Kasumi-1 (cell line): Measurements from ENCODE around the gene NINL.
A peak's percentile ranks its signal among the peaks of the same experiment; 100 is the strongest.
"Not testable (repeated sequence)": the region's sequence is repeated elsewhere in the genome, so short reads cannot be mapped to it uniquely, and the experiment has no call there.

Source experiments
- DNase-seq, 2 experiments: peaks; one replicate each; lab custom pipeline; 2025; lab: John Stamatoyannopoulos, UW

The NINL gene

DNA sequence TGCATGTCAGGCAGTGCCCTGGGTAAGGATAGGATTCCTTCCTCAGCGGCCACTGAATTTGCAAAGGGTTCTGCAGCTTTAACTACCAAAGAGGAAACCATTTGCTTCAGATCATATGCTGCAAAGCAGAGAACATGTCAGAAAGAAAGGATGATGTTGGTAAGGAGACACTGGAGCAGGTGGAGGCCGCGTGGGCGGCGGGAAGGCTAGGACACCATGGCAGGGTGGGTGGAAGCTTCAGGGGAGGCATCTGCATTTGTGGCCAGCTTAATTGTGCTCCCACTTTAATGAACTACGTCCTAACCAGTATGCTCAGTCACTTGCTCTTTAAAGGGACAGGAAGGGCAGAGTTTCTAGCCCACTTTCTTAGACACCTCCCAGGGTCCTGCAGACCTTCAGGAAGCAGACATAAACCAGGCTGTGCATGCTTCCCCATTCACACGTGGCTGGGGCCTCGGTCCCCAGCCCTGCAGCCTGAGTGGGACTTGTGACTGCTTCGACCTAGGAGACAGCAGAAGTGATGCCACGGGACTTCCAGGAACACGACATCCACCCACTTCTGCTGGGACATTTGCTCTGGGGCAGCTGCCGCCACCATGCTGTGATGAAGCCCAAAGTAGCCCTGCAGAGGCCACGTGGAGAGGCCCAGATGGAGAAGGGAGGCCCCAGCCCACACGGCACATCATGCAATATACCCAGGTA is 101.7 kb downstream of the NINL start:
- peak; percentile 29 to 30 for DNase-seq

DNA sequence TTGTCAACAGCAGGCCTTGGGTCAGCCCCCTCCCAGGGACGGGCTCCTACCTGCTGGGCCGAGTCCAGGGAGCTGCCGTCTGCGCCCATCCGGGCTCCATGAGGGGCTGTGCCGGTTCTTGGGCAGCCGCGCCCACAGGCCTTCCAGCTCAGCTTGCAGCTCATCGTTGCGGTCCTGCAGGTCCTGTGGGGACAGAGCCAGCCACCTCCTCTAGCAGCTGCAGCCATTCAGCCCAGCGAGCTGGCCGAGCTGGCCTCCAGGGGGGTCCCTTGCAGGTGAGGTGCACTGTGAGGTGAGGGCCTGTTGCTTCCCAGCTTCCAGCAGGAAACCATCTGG is 103.4 kb downstream of the NINL start:
- DNase-seq = no peak

DNA sequence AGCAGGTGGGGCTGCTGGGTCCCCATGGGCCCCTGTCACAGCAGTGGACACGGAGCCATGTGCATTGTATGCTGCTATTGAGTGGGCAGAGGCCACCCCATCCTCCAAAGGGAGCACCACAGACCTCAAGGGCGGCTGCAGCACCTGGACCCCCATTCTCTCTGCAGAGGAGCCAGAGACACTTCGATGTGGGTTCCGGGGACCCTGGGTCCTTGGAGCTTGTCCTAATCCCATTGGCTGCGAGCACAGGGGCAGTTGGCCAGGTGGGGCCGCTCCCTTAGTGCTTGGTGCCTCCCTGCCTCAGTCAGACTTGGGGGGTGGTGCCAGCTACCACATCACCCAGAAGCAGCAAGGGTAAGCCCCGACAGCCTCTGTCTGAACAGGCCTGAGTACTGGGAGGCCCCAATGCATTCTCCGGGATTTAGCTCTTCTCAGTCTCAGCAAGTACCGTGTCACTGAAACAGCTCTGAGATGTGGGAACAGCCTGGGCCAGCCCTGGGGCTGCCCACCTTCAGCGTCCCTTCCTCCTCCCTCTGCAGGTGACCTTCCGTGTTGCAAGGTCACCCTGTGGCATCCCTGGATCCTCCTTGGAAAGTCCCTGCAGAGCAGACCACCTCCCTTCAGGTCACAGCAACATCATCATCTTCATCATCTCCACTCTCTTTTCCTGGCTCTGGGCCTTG is 104.0 kb downstream of the NINL start:
- no peak for DNase-seq

DNA sequence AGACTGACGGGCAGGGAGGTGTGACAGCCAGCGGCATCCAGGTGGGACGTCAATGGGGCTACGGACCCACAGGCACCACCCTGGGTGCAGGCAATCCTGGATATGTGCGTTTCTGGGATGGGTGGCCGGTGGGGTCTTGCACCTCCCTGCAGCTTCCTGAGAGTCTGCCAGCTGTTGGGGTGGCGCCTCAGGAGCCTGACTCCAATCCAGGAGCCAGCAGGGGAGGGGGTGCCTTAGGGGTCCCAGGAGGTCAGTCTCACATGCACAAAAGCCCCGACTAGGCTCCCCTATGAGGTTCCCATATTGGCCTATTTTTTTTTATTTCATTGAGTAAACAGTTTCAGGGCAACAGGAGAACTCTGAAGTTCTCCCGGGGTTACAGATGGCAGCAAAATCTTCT is 104.5 kb downstream of the NINL start:
- no peak for DNase-seq

DNA sequence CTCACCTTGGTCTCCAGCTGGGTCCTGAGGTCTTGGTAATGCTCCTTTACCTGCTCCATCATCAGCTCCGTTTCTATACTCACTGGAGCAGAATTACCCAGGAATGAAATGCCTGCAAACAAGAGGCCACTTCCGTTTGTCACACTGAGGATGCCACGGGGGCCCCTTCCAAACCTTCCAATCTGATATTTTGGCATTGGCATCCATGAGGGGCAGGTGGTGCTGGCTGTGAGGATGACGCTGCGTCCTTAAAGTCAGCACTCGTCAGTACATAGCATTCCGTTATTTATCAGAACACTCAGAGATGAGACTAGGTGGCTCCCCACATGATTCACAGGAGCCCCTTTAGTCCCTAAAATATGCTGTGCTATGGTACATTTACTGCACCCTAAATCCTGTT is 105.2 kb downstream of the NINL start:
- DNase-seq = no peak

DNA sequence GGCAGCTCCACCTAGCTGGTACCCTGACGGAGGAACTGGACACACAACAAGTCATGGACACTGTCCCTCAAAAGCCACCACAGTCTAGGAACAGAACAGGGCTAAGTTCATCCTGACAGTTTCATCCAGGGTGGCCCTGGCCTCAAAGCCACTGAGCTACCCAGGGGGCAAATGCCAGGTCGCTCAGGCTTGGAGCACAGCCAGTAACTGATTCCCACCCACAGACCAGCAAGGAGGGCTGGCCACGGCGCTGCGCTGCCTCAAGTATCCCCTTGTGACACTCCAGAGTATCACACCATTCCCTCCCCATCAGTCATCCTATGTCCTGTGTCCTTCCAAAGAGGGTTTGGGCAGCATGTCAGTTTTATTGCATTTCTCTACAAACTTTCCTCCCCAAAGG is 105.7 kb downstream of the NINL start:
- no peak for DNase-seq

DNA sequence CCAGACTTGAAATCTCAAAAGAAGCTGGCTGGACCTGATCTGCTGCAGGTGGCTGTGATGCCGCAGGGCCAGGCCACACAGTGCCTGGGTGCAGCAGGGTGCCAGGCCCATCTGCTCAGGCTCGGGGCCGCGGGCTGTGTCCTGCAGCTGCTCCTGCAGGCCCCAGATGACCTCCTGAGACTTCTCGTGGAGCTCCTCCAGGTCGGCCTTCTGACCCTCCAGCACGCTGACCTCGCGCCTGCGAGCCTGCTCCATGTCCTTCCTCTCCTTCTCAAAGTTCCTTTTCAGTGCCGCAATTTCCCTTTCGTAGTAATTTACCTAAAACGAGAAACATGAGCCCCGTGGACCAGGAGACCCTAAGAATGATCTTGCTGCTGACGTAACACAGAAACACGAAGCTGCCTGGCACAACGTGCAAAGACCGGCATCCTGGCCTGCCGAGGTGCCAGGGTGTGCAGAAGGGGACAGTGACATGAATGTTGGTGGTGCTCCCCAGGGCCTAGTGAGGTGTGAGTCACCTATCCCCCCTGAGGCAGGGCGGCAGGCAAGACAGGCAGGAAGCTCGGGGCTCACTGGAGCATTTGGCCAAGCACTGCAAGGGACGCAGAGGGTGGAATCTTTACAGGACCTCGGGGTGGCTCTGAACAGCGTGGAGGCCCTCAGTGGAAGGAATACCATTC is 106.3 kb downstream of the NINL start:
- DNase-seq = no peak

DNA sequence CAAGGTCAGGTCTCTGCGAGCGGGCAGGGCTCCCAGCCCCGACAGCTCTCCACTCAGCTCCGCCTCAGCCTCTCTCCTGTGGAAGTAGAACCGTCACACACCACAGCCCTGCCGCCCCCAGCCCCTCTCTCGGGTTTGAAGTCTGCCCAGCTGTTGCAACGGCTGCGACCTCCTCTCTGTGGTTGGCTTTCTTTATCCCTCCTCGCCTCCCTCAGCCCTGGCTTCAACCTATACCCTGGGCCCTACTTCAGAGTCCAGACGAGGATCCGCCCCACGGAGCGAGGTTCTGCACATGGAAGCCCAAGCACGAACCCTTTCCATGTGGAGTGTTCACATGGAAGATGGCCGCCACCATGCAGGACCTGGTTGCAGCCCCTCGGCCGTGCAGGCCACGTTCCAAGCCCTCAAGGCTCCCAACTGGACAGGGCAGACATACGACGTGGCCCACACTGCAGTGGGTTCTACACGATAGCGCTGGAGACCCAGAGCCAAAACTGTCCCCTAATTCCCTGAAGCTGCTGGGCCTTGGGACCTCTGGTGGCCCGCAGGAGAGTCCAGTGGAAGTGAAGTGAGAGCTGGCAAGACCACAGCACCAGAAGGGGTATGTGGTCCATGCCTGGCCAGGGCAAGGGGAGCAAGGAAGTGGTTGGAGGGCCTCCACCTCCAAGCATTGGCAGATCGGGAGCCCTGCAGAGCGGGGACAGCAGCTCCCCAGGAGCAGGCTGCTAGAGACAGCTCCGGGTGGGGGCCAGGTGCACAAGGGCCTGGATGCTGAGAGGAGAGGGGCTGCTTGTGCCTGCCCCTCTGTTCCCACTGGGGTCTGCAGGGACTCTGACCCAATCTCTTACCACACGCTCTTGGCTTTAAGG is 108.1 kb downstream of the NINL start:
- no peak for DNase-seq

DNA sequence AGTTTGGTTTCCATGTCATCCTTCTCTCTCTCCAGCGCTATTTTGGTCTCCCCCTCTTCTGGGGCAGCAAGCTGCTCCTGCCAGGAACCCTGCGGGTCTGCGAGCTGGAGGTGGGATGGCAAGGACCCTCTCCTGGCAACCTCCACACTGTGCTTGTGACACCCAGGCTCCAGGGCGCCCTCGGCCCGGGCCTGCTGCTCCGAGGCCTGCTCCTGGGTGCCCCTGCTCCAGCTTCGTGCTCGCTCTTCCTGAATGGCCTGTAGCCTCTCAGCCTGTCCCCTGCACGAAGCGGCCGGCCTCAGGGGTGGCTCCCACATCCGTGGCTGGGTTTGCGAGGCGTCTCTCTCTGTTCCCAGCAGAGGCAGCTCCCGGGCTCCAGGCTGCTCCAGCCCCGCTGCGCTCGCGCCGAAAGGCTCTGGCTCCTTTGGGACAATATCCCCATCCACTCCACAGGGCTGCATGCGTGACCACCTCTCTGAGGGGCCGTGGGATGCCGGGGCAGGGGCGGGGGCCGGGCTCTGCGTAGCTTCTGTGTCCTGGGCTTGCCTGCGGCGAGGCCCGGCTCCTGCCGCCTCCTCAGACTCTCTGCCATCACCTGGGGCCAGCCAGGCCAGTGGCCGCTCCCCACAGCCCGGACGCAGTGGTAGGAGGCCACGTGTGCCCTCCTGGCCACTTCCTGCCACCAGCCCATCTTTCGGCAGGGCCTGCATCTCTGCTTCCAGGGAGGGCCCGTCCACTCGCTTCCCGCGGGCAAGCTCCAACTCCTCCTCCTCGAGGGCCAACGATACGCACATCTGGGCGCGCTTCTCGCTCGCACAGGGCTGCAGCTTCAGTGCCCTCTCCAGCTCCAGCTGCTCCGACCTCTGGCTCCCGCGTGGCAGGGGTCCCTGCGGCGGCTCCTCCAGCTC is 109.0 kb downstream of the NINL start:
- DNase-seq = no peak

DNA sequence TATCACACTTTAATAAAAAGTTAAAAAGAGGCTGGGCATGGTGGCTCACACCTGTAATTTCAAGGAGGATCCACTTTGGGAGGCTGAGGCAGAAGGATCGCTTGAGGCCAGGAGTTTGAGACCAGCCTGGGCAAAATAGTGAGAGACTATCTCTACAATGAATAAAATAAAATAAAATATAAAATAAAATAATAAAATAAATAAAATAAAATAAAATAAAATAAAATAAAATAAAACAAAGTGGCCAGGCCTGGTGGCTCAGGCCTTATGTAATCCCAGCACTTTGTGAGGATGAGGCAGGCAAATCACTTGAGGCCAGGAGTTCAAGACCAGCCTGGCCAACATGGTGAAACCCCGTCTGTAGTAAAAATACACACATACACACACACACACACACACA is 112.0 kb downstream of the NINL start:
- DNase-seq = not testable (repeated sequence)

DNA sequence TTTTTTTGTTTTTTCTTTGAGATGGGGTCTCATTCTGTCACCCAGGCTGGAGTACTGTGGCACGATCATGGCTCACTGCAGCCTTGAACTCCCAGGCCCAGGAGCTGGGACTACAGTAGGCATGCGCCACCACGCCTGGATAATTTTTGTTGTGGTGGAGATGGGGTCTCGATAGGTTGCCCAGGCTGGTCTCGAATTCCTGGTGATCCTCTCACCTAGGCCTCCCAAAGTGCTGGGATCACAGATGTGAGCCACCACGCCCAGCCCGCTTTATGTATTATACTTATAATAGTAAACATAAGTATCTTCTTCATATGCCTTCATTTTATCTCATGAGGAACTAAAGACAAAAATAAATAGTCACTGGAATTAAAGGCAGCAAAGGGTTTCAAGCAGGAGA is 114.3 kb downstream of the NINL start:
- DNase-seq = no peak

DNA sequence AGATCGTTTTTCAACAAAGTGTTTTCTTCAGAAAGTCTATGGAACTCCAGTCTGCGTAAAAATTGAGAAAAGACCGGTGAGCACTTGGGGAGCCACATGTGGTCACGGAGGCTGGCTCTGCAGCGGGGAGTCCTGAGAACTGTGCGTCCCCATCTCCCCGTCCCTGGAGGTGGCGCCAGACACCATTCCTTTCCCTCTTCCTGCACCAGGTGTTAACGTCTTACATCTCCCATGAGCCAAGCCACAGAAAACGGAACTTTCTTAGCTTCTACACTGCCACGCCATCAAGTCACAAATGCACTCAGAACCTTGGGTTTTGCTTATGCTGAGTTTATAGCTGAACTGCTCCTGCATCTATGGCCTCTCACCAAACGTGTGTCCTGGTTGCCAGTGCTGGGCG is 115.3 kb downstream of the NINL start:
- DNase-seq = peak; percentile 23 to 36

DNA sequence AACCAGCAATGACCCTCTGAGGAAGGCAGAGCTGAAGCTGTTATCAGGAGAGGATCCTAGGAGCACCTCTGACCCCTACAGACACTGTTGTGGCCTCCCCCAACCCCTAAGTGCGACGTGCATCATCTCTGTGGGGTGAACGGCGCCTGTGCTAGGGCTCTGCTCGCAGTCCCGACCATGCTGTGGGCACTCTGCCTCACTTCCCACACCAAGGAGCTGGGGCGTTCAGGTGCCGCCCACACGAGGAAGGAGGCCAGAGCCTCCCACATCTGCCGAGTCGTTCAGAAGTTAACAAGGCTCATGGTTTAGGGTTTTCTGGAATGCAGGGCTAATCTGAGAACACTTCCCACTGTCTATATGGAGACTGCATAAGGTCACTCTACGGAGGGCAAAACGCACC is 115.8 kb downstream of the NINL start:
- DNase-seq = no peak

DNA sequence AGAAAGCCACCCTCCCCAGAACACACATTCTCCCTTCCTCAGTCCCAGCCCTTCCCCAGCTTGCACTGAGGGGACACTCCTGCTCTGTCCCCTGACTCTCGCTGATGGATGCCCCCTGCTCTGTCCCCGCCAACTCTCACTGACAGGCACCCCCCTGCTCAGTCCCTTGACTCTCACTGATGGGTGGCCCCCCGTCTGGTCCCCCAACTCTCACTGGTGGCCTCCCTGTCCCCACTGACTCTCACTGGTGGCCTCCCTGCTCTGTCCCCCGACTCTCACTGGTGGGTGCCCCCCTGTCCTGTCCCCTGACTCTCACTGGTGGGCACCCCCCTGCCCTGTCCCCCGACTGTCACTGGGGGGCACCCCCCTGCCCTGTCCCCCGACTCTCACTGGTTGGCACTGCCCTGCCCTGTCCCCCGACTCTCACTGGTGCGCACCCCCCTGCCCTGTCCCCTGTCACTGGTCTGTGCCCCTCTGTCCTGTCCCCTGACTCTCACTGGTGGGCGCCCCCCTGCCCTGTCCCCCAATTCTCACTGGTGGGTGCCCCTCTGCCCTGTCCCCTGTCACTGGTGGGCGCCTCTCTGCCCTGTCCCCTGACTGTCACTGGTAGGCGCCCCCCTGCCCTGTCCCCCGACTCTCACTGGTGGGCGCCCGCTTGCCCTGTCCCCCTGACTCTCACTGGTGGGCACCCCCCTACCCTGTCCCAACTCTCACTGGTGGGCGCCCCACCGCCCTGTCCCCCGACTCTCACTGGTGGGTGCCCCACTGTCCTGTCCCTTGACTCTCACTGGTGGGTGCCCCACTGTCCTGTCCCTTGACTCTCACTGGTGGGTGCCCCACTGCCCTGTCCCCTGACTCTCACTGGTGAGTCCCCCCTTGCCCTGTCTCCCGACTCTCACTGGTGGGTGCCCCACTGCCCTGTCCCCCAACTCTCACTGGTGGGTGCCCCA is 116.9 kb downstream of the NINL start:
- DNase-seq = no peak

DNA sequence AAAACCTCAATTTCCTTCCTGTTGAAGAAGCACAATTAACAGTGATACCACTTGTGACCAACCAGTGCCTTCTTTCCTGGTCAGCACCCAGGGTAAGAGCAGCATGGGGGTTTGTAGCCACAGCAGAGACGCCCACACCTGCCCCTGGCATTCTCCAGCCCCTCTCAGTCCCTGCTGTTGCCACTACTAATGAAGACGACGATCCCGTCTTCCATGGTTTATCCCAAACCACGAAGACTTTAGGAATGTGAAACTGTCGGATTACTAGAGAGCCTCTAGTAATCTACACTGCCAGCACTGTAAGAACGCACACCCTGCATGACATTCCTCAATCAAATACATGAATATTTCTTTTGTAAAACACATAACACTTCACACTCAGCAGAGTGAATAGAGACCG is 117.9 kb downstream of the NINL start:
- DNase-seq = no peak

DNA sequence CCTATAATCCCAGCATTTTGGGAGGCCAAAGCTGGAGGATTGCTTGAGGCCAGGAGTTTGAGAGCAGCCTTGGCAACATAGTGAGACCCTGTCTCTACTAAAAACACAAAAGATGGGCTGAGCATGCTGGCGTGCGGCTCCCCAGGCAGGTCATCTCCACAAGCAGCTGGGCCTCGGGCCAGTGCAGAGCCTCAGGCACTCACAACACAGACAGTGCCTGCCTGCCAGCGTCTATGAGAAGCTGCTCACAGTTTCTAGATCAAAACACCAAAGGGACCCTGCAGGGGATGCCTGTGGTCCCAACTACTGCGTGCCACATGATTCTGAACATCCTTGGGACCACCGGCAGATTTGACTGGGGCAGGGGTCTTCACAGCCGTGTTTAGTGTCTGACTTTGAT is 118.5 kb downstream of the NINL start:
- no peak for DNase-seq

DNA sequence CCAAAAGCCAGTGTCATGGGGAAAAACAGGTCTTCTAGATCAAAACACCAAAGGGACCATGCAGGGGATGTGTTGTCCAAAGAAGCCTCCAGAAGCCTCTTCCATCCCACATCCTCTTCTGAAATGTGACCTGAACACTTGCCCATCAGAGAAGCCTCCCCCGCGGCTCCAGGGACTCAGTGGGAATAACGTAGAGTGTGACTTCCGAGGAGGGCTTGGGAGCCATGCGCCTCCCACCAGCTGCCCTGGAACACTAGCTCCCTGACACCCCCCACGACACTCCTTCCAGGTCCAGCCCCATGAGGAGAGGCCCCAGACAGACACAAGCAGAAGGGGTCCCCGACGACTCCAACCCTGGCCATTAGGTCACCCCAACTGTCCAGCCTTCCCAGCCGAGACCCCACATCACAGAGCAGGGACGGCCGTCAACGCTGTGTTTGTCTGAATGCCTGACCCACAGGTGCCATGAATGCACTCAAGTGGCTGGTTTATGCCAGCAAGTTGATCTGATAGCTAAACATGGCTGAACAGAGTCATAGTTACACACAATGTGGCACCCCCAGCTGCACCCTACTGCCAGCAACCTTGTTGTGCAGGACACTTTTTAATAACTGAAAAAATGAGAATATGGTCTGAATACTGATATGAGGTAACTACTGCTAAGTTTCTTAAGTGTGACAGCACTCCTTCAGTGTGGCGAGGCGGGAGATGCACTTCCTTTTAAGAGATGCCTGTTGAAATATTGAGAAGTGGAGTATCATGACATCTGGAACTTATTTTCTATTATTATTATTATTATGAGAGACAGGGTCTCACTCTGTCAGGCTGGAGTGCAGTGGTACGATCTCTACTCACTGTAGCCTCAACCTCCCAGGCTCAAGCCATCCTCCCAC is 119.8 kb downstream of the NINL start:
- no peak for DNase-seq

DNA sequence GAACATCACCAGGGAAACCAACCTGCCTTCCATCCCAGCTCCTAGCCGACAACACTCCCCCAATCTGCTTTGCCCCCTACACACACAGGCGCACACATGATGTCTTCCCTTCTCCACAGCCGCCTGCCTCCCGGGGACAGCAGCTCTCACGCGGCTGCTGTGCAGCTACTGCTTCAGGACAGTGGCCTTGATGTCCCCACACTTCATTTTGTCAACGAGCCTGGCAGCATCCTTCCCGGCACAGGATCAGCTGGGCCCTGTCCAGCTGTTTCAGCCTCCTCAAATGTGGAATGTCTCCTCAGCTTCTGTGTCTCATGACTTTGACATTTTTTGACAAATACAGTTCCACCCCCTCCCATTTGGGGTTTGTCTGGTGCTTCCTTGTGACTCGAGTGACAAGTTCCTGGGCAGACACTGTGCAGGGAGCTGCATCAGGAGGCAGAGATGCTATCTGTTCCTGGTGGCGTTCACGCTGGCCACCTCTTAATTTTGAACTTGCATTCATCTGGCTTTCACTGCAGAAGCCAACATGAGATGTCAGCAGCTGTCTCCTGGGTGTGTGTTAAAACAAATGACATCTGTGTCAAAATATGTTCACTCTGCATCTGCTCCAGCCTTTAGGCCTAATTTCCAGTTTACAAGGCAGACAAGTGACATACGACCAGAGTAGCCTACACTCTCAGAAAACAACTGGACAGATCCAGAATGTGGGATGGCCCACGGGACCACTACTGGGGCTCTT is 120.7 kb downstream of the NINL start:
- DNase-seq = no peak
